GM21390 (cell line): Measurements from ENCODE around the gene TNPO2.
"Not testable (repeated sequence)": the region's sequence is repeated elsewhere in the genome, so short reads cannot be mapped to it uniquely, and the experiment has no call there.

Experiments
- ATAC-seq: cut with Tn5 transposase; IDR thresholded peaks from one replicate; pipeline ENCODE4 v1.9.1; 2021; ENCODE audit not compliant: unreplicated experiment

The TNPO2 gene

DNA sequence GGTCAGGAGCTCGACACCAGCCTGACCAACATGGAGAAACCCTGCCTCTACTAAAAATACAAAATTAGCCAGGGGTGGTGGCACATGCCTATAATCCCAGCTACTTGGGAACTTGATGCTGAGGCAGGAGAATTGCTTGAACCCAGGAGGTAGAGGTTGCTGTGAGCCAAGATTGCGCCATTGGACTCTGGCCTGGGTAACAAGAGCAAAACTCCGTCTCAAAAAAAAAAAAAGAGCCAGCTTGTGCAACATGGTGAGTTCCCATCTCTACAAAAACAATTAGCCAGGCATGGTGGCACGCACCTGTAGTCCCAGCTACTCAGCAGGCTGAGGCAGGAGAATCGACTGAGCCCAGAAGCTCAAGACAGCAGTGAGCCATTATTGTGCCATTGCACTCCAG, 45.7 kb downstream of the TNPO2 start:
- not testable (repeated sequence) for ATAC-seq

GRCh38 chr19:12676928-12677327, 46.8 kb downstream of the TNPO2 start:
- ATAC-seq = no peak

GRCh38 chr19:12676384-12676792, 47.3 kb downstream of the TNPO2 start:
- no peak for ATAC-seq

- no peak for ATAC-seq
These were observed 47.8 kb downstream of the TNPO2 start for GRCh38 chr19:12675940-12676339.

DNA sequence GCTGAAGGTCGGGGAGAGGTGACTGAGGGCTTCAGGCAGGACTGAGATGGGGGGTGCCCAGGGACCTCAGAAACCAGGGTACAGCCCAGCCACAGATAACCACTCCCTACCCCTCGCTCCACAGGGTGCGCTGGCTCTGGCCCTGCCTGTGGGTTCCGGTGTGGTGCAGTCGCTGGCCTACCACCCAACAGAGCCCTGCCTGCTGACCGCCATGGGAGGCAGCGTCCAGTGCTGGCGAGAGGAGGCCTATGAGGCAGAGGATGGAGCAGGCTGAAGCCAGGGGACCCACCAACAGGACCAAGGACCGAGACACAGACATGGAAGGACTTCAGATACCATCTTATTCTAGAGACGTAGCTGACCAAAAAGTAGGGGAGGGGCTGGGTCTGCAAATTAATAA, 48.3 kb downstream of the TNPO2 start:
- no peak for ATAC-seq

DNA sequence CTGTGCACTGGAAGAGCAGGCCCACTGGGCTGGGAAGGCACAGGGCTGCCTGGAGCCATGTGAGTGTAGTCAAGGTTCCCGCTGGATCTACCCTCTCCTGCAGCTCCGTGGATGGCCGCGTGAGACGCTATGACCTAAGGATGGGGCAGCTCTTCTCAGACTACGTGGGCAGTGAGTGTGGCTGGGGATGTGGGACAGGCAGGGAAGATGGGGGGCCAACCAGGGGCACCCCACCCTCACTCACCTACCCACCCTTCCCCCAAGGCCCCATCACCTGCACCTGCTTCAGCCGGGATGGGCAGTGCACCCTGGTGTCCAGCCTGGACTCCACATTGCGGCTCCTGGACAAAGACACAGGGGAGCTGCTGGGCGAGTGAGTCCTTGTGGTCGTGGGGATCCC, 51.0 kb downstream of the TNPO2 start:
- no peak for ATAC-seq

GRCh38 chr19:12670159-12670928, 53.4 kb downstream of the TNPO2 start:
- no peak for ATAC-seq

DNA sequence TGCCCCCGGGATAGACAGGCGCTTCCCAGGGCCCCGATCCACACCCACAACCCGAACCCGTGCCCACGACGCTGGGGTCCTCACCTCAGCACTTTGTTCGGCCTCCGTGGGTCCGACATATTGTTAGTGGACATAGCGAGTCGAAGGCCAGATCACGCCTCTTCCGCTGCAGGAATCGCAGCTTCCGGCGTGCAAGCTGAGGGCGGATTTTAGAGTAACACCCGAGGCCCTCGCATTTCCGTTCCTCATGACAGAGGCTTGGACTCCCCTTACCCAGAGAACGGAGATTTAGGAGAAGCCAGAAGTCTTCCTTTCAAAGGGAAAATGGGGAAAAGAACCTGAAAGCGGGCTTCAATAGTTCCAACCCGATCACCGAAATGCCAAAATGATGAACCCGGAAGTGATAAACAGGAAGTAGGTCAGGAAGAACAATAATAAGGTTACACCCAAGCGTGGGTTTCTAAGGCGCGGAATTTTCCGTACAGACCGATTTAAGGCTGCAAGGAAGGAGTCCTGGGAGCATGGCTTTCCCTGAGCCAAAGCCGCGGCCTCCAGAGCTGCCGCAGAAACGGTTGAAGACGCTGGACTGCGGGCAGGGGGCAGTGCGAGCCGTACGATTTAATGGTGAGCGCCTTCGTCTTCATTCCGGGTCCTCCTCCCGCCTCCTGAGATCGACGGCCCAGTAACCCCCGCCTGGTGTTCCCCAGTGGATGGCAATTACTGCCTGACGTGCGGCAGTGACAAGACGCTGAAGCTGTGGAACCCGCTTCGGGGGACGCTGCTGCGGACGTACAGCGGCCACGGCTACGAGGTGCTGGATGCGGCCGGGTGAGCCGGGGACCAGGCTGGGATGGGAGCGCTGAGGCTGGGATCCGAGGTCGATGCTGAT, 54.2 kb downstream of the TNPO2 start:
- no peak for ATAC-seq

GRCh38 chr19:12668932-12669269, 54.8 kb downstream of the TNPO2 start:
- no peak for ATAC-seq

DNA sequence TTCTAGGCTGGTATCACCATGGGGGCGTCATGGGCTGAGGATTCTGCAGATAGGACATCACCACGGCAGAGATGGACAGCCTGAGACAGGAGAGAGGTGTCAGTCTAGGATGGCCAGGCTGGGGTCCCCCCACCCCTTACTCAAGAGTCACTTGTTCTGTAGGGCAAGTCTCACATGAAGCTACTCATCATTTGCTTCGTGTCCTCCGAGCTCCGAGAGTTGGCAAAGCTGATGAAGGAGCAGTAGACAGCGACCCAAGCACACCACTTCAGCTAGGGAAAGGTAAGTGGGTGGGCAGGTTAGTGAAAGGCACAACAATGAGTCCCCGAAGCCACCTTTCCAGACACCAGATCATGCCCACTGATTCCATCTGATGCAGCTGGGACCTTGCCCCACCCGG, 55.4 kb downstream of the TNPO2 start:
- no peak for ATAC-seq

DNA sequence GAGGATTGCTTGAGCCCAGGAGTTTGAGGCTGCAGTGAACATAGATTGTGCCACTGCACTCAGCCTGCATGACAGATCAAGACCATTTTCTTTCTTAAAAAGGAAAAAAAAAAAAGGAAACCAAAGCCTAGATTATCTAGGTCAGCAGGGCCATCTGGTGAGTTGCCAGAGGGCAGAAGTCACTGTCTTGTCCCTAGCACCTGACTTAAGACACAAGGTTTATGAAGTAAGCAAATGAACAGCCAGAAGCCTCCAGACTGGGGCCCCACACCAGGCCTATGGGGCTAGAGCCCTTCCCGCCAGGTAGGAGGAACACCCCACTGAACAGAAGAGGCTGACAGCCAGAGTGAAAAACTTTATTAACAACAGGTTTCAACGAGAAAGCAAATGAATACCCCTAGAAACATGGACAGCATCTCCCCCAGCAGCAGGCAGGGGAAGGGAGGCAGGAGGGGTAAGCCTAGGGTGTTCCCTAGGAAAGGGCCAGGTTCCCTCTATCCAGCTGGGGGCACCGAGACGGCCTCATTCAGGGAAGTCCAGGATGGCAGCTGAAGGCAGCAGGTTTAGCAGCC, 55.9 kb downstream of the TNPO2 start:
- ATAC-seq = no peak

DNA sequence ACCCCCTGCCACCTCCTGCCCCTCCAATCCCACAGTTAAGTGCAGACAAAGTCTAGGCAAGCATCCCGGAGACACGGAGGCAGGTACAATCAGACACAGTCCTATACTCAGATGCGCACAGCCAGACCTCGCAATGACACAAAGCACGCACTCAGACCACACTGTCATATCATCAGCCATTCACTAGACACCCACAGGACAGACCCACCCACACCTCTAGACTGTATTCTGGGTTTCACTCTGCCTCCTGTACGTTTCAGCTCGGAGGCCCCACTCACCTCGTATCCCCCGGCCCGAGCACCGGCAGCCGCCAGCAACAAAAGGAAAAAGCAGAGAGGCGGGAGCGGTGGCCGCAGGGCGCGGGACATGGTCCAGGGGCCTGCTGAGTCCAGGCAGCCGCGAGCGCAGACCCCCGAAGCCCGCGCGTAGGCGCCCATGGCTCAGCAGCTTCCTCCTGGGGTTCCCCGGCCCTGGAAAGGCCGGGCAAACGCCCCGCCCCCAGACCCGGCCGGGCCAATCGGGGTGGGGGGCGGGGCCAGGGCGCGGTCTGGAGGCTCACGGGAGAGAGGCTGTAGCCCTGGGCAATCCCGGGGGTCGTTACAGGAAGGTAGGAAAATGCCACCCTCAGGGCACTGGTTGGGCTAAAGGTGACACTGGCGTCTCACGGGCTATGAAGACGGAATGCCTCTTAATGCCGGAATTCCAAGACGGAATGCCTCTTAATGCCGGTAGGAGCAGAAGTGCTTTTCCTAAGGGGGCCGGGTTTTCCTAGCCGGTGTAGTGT, 57.3 kb downstream of the TNPO2 start, which contains the start of the genes MAN2B1 and WDR83:
MAN2B1 (minus strand) TSS at position 478 of the 784 bp plus-strand sequence; CDS start at position 437, 41 bp downstream.
WDR83 (plus strand) TSS at position 543 of the 784 bp plus-strand sequence. CDS start 2,984 bp downstream, outside the sequence.
- ATAC-seq = no peak

GRCh38 chr19:12665671-12666264, 58.0 kb downstream of the TNPO2 start:
- no peak for ATAC-seq

GRCh38 chr19:12665281-12665573, 58.5 kb downstream of the TNPO2 start:
- ATAC-seq = no peak

- no peak for ATAC-seq
These were observed 59.1 kb downstream of the TNPO2 start for GRCh38 chr19:12664406-12665280.

DNA sequence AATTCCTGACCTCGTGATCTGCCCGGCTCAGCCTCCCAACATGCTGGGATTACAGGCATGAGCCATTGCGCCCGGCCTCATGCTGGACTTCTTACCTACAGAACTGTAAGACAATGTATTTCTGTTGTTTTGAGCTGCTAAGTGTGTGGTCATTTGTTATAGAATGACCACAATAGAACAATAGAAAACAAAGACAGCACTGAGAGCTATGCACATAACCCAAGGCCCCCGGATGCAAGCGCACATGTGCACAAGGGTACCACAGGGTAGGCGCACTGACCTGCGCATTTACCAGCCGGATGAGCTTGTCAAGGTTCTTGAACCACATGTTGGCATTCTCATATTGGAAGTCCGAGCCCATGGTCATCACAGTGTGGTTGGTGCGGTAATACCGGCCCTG, 62.8 kb downstream of the TNPO2 start:
- ATAC-seq = no peak

- ATAC-seq = no peak
These were observed 65.8 kb downstream of the TNPO2 start for GRCh38 chr19:12657966-12658365.

- no peak for ATAC-seq
These were observed 66.7 kb downstream of the TNPO2 start for GRCh38 chr19:12656899-12657571.

DNA sequence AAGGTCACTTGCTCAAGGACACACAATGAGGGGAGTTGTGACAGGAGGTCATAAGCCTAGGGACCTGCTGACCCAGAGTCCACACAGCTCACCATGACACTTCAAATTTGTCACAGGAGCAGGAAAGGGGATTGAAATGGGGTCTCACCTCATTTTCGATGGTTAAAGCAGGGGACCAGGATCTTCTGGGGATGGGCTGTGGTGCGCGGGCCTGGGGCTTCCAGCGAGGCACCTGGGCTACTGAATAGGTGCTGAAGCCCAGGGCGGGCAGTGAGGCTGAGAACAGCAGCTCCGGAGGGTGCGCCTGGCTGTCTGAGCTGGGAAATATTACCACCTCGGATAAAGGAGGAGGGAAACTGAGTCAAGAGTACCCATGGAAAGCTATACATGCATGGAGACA, 68.2 kb downstream of the TNPO2 start:
- no peak for ATAC-seq
